Measurements from ENCODE around the gene TSKU.

TSKU gene

GRCh38 chr11:76835928-76836612 is 52.9 kb downstream of the TSKU start:
- Mint-ChIP-seq H3K9me3 (no peaks in the 10 kb centered on the region), H3K4me1 (peaks cover 18% of the 10 kb centered on the region), H3K36me3 (ENCODE audit: low read depth) (no peaks in the 10 kb centered on the region), H3K27me3 (ENCODE audit: low read depth, poor library complexity) (peaks cover 9% of the 10 kb centered on the region), H3K27ac (no peak overlapping the region), H3K4me3 (no peak overlapping the region)
- no peak for DNase-seq
- TF ChIP-seq, protein P1, sequence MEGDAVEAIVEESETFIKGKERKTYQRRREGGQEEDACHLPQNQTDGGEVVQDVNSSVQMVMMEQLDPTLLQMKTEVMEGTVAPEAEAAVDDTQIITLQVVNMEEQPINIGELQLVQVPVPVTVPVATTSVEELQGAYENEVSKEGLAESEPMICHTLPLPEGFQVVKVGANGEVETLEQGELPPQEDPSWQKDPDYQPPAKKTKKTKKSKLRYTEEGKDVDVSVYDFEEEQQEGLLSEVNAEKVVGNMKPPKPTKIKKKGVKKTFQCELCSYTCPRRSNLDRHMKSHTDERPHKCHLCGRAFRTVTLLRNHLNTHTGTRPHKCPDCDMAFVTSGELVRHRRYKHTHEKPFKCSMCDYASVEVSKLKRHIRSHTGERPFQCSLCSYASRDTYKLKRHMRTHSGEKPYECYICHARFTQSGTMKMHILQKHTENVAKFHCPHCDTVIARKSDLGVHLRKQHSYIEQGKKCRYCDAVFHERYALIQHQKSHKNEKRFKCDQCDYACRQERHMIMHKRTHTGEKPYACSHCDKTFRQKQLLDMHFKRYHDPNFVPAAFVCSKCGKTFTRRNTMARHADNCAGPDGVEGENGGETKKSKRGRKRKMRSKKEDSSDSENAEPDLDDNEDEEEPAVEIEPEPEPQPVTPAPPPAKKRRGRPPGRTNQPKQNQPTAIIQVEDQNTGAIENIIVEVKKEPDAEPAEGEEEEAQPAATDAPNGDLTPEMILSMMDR (IDR thresholded peaks at IDR 0.05) = no peak

DNA sequence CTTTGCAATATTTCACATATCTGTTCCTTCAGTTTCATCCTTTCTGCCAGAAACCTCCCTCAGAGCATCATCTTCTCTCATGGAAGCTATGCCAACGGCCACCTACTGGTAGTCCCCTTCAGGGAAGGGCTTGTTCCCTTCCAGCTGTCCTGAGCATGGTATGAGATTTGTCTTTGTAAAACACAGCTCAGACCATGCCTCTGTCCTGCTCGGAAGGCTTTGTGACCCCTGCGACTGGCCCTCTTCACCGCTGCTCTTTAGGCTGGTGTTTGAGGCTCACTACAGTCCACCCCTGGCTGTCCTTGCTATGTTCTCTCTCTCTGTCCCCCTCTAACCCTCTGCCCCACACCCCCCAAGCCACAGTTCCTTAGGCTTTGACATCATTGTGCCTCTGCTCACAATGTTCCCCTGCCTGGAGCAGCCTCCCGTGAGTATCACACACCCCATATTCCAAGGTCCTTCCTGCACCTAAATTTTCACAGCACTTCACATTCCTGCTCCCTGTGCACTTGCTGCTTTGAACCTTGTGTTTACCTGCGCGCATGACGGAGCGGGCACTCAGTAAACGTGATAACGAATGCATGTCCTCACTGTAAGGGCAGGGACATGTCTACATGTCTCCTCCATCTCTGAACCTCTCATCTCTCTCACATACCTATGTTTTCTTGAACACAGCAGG is 53.6 kb downstream of the TSKU start:
- H3K9me3 Mint-ChIP-seq = no peaks in the 10 kb centered on the region
- peaks cover 13% of the 10 kb centered on the region for H3K27me3 Mint-ChIP-seq (ENCODE audit: low read depth, poor library complexity)
- DNase-seq = no peak
- H3K27ac Mint-ChIP-seq = no peak overlapping the region
- peaks cover 18% of the 10 kb centered on the region for H3K4me1 Mint-ChIP-seq
- H3K4me3 Mint-ChIP-seq = no peak overlapping the region
- TF ChIP-seq, protein P1 (IDR thresholded peaks at IDR 0.05) = no peak
- H3K36me3 Mint-ChIP-seq (ENCODE audit: low read depth) = no peaks in the 10 kb centered on the region

- H3K4me1 Mint-ChIP-seq = peaks cover 18% of the 10 kb centered on the region
- H3K36me3 Mint-ChIP-seq (ENCODE audit: low read depth) = no peaks in the 10 kb centered on the region
- H3K27me3 Mint-ChIP-seq (ENCODE audit: low read depth, poor library complexity) = peaks cover 13% of the 10 kb centered on the region
- H3K4me3 Mint-ChIP-seq = no peak overlapping the region
- H3K9me3 Mint-ChIP-seq = no peaks in the 10 kb centered on the region
- DNase-seq = no peak
- H3K27ac Mint-ChIP-seq = no peak overlapping the region
- TF ChIP-seq, protein P1 (IDR thresholded peaks at IDR 0.05) = no peak
Observed at GRCh38 chr11:76837696-76838677, 54.8 kb downstream of the TSKU start.

GRCh38 chr11:76838678-76839068 is 55.5 kb downstream of the TSKU start:
- Mint-ChIP-seq H3K27me3 (ENCODE audit: low read depth, poor library complexity) (peaks cover 13% of the 10 kb centered on the region), H3K4me1 (peaks cover 18% of the 10 kb centered on the region), H3K27ac (peak overlapping the region; percentile 34), H3K4me3 (no peak overlapping the region), H3K9me3 (peaks cover 4% of the 10 kb centered on the region), H3K36me3 (ENCODE audit: low read depth) (no peaks in the 10 kb centered on the region)
- peak; percentile 38 for DNase-seq
- TF ChIP-seq, protein P1 (IDR thresholded peaks at IDR 0.05) = no peak

DNA sequence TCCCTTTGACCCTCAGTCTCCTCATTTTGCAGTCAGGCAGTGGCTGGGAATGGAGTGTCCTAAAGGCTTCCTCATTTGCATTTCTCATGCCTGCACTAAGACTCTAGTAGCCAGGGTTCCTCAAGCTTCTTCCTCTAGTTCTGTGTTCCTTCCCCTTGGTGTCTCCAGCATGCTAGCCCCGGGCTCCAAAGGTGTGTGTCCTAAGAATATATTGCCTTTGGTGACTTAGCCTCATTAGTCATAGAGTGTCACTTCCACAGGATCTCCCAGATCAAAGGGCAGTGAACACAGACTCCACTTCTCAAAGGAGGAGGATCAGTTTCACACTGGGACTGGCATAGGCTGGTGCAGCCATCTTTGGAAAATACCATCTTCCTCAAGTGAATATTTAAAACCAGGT is 56.2 kb downstream of the TSKU start:
- peaks cover 18% of the 10 kb centered on the region for H3K4me1 Mint-ChIP-seq
- H3K36me3 Mint-ChIP-seq (ENCODE audit: low read depth) = no peaks in the 10 kb centered on the region
- peak overlapping the region; percentile 24 for H3K27ac Mint-ChIP-seq
- no peak for DNase-seq
- TF ChIP-seq, protein P1 (IDR thresholded peaks at IDR 0.05) = no peak
- H3K4me3 Mint-ChIP-seq = no peak overlapping the region
- peaks cover 13% of the 10 kb centered on the region for H3K27me3 Mint-ChIP-seq (ENCODE audit: low read depth, poor library complexity)
- peaks cover 4% of the 10 kb centered on the region for H3K9me3 Mint-ChIP-seq

Measured in nephron progenitor cell (in vitro differentiated cells).